ENCODE data around the gene PGLYRP4. TPM values are rescaled to one million over a fixed set of nuclear protein-coding genes. Genes with fewer than 3 reads are reported as not detected.

PGLYRP4 gene
- total RNA-seq, 6 experiments from 2014 or later: not detected

- H3K4me1 ChIP-seq: no peaks in the 10 kb centered on the region
- H3K4me3 ChIP-seq: no peak overlapping the region
- no peak overlapping the region for H3K27ac ChIP-seq
- intact Hi-C loops (cut with DNase I): no loop called here
- no peaks in the 10 kb centered on the region for H3K27me3 ChIP-seq
- DNase-seq: no peak
- no peak for ATAC-seq
- no peaks in the 10 kb centered on the region for H3K9me3 ChIP-seq
- 83% methylated on average over 2 of the region's 10 CpGs for WGBS (ENCODE audit: insufficient coverage, low coverage, low lambda C conversion rate, missing lambda C conversion rate)
- H3K36me3 ChIP-seq: no peaks in the 10 kb centered on the region
- TF ChIP-seq CTCF (IDR thresholded peaks at IDR 0.05): no peak
- no peak for TF ChIP-seq POLR2A (IDR thresholded peaks at IDR 0.05)
Measured at GRCh38 chr1:153340356-153340755, 8.3 kb downstream of the PGLYRP4 start.

- no peak overlapping the region for H3K4me3 ChIP-seq
- no peaks in the 10 kb centered on the region for H3K4me1 ChIP-seq
- 17% methylated on average over 5 of the region's 6 CpGs for WGBS (ENCODE audit: insufficient coverage, low coverage, low lambda C conversion rate, missing lambda C conversion rate)
- H3K36me3 ChIP-seq: no peaks in the 10 kb centered on the region
- no peak for TF ChIP-seq CTCF (IDR thresholded peaks at IDR 0.05)
- intact Hi-C loops (cut with DNase I): no loop called here
- ATAC-seq (no peak), DNase-seq (no peak)
- no peaks in the 10 kb centered on the region for H3K9me3 ChIP-seq
- H3K27me3 ChIP-seq: no peaks in the 10 kb centered on the region
- no peak overlapping the region for H3K27ac ChIP-seq
Measured at GRCh38 chr1:153339802-153340201, 8.8 kb downstream of the PGLYRP4 start.

- H3K27me3 ChIP-seq: no peaks in the 10 kb centered on the region
- ATAC-seq: peak in 2 of 4 donors; percentile 26 to 56
- H3K36me3 ChIP-seq: no peaks in the 10 kb centered on the region
- no peak overlapping the region for H3K4me3 ChIP-seq
- WGBS (ENCODE audit: insufficient coverage, low coverage, low lambda C conversion rate, missing lambda C conversion rate): 50% methylated on average over 8 of the region's 8 CpGs
- H3K4me1 ChIP-seq: no peaks in the 10 kb centered on the region
- no peaks in the 10 kb centered on the region for H3K9me3 ChIP-seq
- no peak for DNase-seq
- no peak overlapping the region for H3K27ac ChIP-seq
- intact Hi-C loops (cut with DNase I): no loop called here
- TF ChIP-seq CTCF (IDR thresholded peaks at IDR 0.05): no peak
- no peak for TF ChIP-seq POLR2A (IDR thresholded peaks at IDR 0.05)
Measured at GRCh38 chr1:153337980-153338853, 10.4 kb downstream of the PGLYRP4 start.

- Histone ChIP-seq H3K4me1 (no peaks in the 10 kb centered on the region), H3K9me3 (peaks cover 0 to 3% (median 0%) of the 10 kb centered on the region in 4 donors), H3K27ac (no peak overlapping the region), H3K36me3 (no peaks in the 10 kb centered on the region), H3K4me3 (no peak overlapping the region), H3K27me3 (no peaks in the 10 kb centered on the region)
- intact Hi-C loops (cut with DNase I): no loop called here
- TF ChIP-seq CTCF (IDR thresholded peaks at IDR 0.05): no peak
- TF ChIP-seq POLR2A (IDR thresholded peaks at IDR 0.05): no peak
- no peak for ATAC-seq
- no peak for DNase-seq
Measured at GRCh38 chr1:153336650-153337049, 12.0 kb downstream of the PGLYRP4 start.

Measured in right lobe of liver (tissue), 6 donors.